ENCODE measurements around the gene SDHAF1. TPM values are rescaled to one million over a fixed set of nuclear protein-coding genes. Genes with fewer than 3 reads are reported as not detected.
A peak's percentile ranks its signal among the peaks of the same experiment; 100 is the strongest.
"Not testable (repeated sequence)": the region's sequence is repeated elsewhere in the genome, so short reads cannot be mapped to it uniquely, and the experiment has no call there.

SDHAF1 gene
- total RNA-seq, 1 donor from 2014 or later, result 25.3 TPM

DNA sequence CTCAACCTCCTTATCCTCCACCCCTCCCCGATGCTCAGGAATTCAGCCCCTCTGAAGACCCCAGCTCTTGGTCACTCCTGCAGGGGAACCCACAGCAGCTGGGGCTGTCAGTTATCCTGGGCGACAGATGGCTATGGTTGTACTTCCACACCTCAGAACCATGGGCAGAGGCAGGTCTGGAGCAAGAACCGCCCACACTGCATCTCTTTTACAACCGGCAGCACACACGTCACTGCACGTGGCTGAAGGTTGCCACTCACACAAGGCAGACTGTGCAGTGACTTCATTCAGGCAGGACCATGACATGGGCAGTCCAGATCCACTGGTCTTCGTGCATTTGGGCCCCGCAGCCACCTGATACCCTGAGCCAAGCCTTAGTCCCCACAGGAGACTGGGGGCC lies 21.5 kb upstream of the SDHAF1 start:
- Histone ChIP-seq H3K36me3 (ENCODE audit: control insufficient read depth, insufficient read depth, low read length) (no peaks in the 10 kb centered on the region), H3K27me3 (ENCODE audit: control insufficient read depth, insufficient read depth, low read length) (no peaks in the 10 kb centered on the region), H3K4me3 (ENCODE audit: low read depth, low read length) (no peak overlapping the region)
- DNase-seq (ENCODE audit: low read depth) (no peak), FAIRE-seq (no peak)
- TF ChIP-seq CTCF (IDR thresholded peaks at IDR 0.05; ENCODE audit: insufficient read depth, low read length, severe bottlenecking), result no peak

GRCh38 chr19:35975608-35976214 lies 19.3 kb upstream of the SDHAF1 start:
- peak; percentile 7 for FAIRE-seq
- H3K36me3 ChIP-seq (ENCODE audit: control insufficient read depth, insufficient read depth, low read length), result no peaks in the 10 kb centered on the region
- no peak for TF ChIP-seq CTCF (IDR thresholded peaks at IDR 0.05; ENCODE audit: insufficient read depth, low read length, severe bottlenecking)
- no peak overlapping the region for H3K4me3 ChIP-seq (ENCODE audit: low read depth, low read length)
- H3K27me3 ChIP-seq (ENCODE audit: control insufficient read depth, insufficient read depth, low read length), result no peaks in the 10 kb centered on the region
- no peak for DNase-seq (ENCODE audit: low read depth)

GRCh38 chr19:35977446-35978222 lies 17.4 kb upstream of the SDHAF1 start:
- no peak for FAIRE-seq

GRCh38 chr19:35978271-35978670 lies 16.7 kb upstream of the SDHAF1 start:
- Histone ChIP-seq H3K27me3 (ENCODE audit: control insufficient read depth, insufficient read depth, low read length) (no peaks in the 10 kb centered on the region), H3K4me3 (ENCODE audit: low read depth, low read length) (no peak overlapping the region), H3K36me3 (ENCODE audit: control insufficient read depth, insufficient read depth, low read length) (no peaks in the 10 kb centered on the region)
- no peak for FAIRE-seq
- no peak for TF ChIP-seq CTCF (IDR thresholded peaks at IDR 0.05; ENCODE audit: insufficient read depth, low read length, severe bottlenecking)
- no peak for DNase-seq (ENCODE audit: low read depth)

More at GRCh38 chr19:35977446-35978222, 17.4 kb upstream of the SDHAF1 start:
- no peaks in the 10 kb centered on the region for H3K27me3 ChIP-seq (ENCODE audit: control insufficient read depth, insufficient read depth, low read length)
- no peak for TF ChIP-seq CTCF (IDR thresholded peaks at IDR 0.05; ENCODE audit: insufficient read depth, low read length, severe bottlenecking)
- no peaks in the 10 kb centered on the region for H3K36me3 ChIP-seq (ENCODE audit: control insufficient read depth, insufficient read depth, low read length)
- no peak for DNase-seq (ENCODE audit: low read depth)
- H3K4me3 ChIP-seq (ENCODE audit: low read depth, low read length), result no peak overlapping the region

DNA sequence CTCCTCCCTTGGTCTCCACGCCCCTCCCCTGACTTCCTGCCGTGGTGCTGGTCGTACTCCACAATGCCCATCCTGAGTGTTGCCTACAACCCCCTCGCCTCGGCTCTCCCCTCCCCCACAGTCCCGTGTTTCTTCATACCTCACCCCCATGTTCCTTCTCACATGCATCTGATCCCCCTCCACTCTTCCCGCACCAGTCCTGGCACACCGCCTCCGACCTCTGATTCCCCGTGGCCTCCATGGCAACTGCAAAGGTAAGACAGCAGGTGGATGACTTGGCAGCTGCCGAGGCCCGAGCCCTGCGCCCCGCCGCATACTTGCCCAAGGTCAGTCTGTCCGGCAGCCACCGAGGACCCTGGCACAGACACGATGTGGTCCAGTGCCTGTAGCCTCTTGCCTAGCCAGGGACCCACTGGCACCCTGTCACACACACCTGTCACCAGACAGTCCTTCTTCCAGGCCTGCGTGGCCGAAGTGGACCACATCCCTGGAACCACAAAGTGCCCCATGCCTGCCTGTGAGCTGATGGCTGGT lies 16.1 kb upstream of the SDHAF1 start:
- Histone ChIP-seq H3K27me3 (ENCODE audit: control insufficient read depth, insufficient read depth, low read length) (no peaks in the 10 kb centered on the region), H3K4me3 (ENCODE audit: low read depth, low read length) (no peak overlapping the region), H3K36me3 (ENCODE audit: control insufficient read depth, insufficient read depth, low read length) (no peaks in the 10 kb centered on the region)
- no peak for FAIRE-seq
- TF ChIP-seq CTCF (IDR thresholded peaks at IDR 0.05; ENCODE audit: insufficient read depth, low read length, severe bottlenecking), result no peak
- no peak for DNase-seq (ENCODE audit: low read depth)

DNA sequence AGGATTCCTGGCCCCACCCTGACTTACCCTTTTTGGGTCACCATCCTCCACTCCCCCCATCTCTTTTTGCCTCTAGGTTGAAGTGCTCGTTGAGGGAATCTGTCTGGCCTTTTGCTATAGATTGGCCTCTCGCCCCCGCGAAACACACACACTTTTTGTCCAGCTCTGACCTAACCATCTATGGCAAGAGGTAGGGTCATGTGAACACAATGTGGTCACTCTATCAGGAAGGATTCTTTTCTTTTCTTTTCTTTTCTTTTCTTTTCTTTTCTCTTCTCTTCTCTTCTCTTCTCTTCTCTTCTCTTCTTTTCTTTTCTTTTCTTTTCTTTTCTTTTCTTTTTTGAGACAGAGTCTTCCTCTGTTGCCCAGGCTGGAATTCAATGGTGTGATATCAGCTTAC lies 14.0 kb upstream of the SDHAF1 start:
- DNase-seq (ENCODE audit: low read depth); H3K27me3 ChIP-seq (ENCODE audit: control insufficient read depth, insufficient read depth, low read length); FAIRE-seq; H3K4me3 ChIP-seq (ENCODE audit: low read depth, low read length); H3K36me3 ChIP-seq (ENCODE audit: control insufficient read depth, insufficient read depth, low read length): not testable (repeated sequence)

Measured in bronchial epithelial cell (primary cell).